Spleen (tissue), 11 donors: ENCODE measurements around the gene NUDT3. TPM values are rescaled to one million over a fixed set of nuclear protein-coding genes. Genes with fewer than 3 reads are reported as not detected.
"Not testable (repeated sequence)": the region's sequence is repeated elsewhere in the genome, so short reads cannot be mapped to it uniquely, and the experiment has no call there.

Experiments
- DNase-seq: peaks from one replicate; pipeline ENCODE4 v3.0.0-alpha.2; 2020
- H3K27ac ChIP-seq, 8 donors: fragments of 200-600 bp; sonication (generic) in 7 of 8; 1 replicate in 4 of 8; 2 replicates in 4 of 8; pipeline versions ENCODE4 v1.5.0 to v1.8.0; 2016 to 2021; ENCODE audit warnings: inconsistent platforms in 4 of 8, mild to moderate bottlenecking in 4 of 8, moderate library complexity in 1 of 8
- H3K27me3 ChIP-seq, 7 donors: fragments of 200-600 bp; sonication (generic) in 6 of 7; replicated peaks in 1 of 7; 1 replicate in 4 of 7; 2 replicates in 3 of 7; pipeline versions ENCODE4 v1.5.0 to v1.8.0; 2016 to 2021; ENCODE audit warnings: inconsistent platforms in 3 of 7, mild to moderate bottlenecking in 1 of 7
- H3K36me3 ChIP-seq, 6 donors: fragments of 200-600 bp; sonication (generic) in 5 of 6; 1 replicate in 4 of 6; 2 replicates in 2 of 6; pipeline versions ENCODE4 v1.5.0 to v1.8.0; 2016 to 2021; ENCODE audit warnings: inconsistent platforms in 2 of 6
- H3K4me1 ChIP-seq, 6 donors: fragments of 200-600 bp; sonication (generic) in 5 of 6; 1 replicate in 3 of 6; 2 replicates in 3 of 6; pipeline versions ENCODE4 v1.5.0 to v1.8.0; 2016 to 2021; ENCODE audit warnings: inconsistent platforms in 3 of 6
- H3K4me3 ChIP-seq, 8 donors: fragments of 200-600 bp; sonication (generic) in 7 of 8; 1 replicate in 4 of 8; 2 replicates in 4 of 8; pipeline versions ENCODE4 v1.5.0 to v1.8.0; 2016 to 2021; ENCODE audit warnings: inconsistent platforms in 4 of 8, mild to moderate bottlenecking in 4 of 8, moderate library complexity in 2 of 8
- H3K9me3 ChIP-seq, 8 donors: fragments of 200-600 bp; sonication (generic) in 7 of 8; 1 replicate in 4 of 8; 2 replicates in 4 of 8; pipeline versions ENCODE4 v1.5.0 to v1.8.0; 2016 to 2021; ENCODE audit warnings: inconsistent platforms in 4 of 8
- POLR2A ChIP-seq, 3 donors: fragments of 450-650 bp; IDR thresholded peaks; one replicate each; pipeline ENCODE4 v1.5.1; 2017; ENCODE audit warnings: antibody characterized with exemption in 3 of 3, mild to moderate bottlenecking in 1 of 3
- POLR2AphosphoS5 ChIP-seq, 3 donors: sonication (generic); formaldehyde crosslinking; IDR thresholded peaks; one replicate each; pipeline ENCODE4 v1.5.1; 2017; ENCODE audit warnings: antibody characterized with exemption in 3 of 3
- WGBS, 5 donors: extraction: QIAGEN DNeasy Blood & Tissue Kit in 3 of 5; methylation state at CpG; one replicate each; pipeline versions ENCODE4 v1.1.5 to v1.1.7; 2013 to 2018; 5-methylcytosine and 5-hydroxymethylcytosine counted together
- intact Hi-C: fragments of 100-400 bp; cut with DNase I; formaldehyde crosslinking; loops from one replicate; pipeline ENCODE4 v1.15.0; 2023; ENCODE audit warnings: low total_unique reads
- polyA plus RNA-seq, 3 donors: library from polyadenylated mRNA; stranded (reverse); fragments of 200-250 nt; gene quantifications; one replicate each; pipeline ENCODE4 v1.2.1, GENCODE V29; 2013
- total RNA-seq, 7 donors: library from RNA; depleted of rRNA in 3 of 7; stranded (reverse); fragments of >200 nt in 3 of 7; fragmentation: NEBNext Ultra II Directional in 4 of 7; extraction: Animal tissue kit (Norgen Biotek cat#: 25700) in 4 of 7; gene quantifications; one replicate each; pipeline versions ENCODE4 v1.1.0 to v1.2.1, GENCODE V29; 2016 to 2021
- TF ChIP-seq, protein P1 (sequence below), 11 experiments: fragments of 200-600 bp in 7 of 11; fragments of 450-650 bp in 4 of 11; sonication (generic) in 4 of 11; IDR thresholded peaks in 8 of 11; conservative IDR thresholded peaks in 3 of 11; 1 replicate in 7 of 11; 2 replicates in 4 of 11; pipeline versions ENCODE4 v1.4.0 to v1.8.0; 2016 to 2021; ENCODE audit warnings: antibody characterized with exemption in 11 of 11, inconsistent platforms in 4 of 11, mild to moderate bottlenecking in 1 of 11
- donor health status: healthy with polysubstance abuse.
- donor health status: DM: no; HTN: no; CAD: no; lungs with moderate emphysema.
- donor health status: DM: no; HTN: no; CAD: no.
- donor health status: Bipolar disorder and iron deficiency.
- donor health status: healthy.
- donor health status: DM: no; HTN: no; CAD: no.
- donor health status: DM: yes; HTN: yes; CAD: no.

NUDT3 gene
- total and polyA plus RNA-seq, 10 donors: 9.2 to 54.2 (median 37.8) TPM

DNA sequence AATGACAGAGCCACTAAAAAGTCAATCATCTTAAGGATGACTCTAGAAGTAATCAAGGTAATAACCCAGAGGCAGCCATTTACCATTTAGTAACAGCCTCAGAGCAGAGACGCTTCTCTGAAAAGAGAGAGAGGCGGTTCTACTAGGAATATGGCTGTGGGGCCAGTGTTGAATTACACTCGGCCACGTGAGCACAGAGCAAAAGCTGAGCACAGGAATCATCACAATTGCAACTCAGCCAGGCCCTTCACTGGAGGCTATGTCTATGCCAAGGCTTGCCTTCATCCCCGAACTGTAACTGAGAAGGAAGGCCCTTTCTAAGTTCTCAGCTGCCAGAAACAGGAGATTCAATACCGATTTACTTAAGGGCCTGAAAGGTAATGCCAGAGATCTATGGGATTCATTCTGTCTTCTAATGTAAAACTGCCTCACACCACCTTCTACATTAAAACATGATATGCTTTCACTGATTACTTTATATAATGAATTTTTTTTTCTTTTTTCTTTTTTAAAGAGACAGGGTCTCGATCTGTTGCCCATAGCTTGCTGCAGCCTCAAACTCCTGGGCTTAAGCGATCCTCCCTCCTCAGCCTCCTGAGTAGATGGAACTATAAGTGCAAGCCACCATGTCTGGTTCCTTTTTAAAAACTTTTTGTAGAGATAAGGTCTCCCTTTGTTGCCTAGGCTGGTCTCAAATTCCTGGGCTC, 67.6 kb downstream of the NUDT3 start:
- intact Hi-C loops: no loop called here
- 86 to 96% (median 93%) methylated on average over 8 of the region's 8 CpGs for WGBS, 5 donors
- no peaks in the 10 kb centered on the region for H3K9me3 ChIP-seq
- H3K27ac ChIP-seq: no peak overlapping the region
- TF ChIP-seq POLR2AphosphoS5 (IDR thresholded peaks at IDR 0.05) (no peak), POLR2A (IDR thresholded peaks at IDR 0.05) (no peak)
- TF ChIP-seq, protein P1, sequence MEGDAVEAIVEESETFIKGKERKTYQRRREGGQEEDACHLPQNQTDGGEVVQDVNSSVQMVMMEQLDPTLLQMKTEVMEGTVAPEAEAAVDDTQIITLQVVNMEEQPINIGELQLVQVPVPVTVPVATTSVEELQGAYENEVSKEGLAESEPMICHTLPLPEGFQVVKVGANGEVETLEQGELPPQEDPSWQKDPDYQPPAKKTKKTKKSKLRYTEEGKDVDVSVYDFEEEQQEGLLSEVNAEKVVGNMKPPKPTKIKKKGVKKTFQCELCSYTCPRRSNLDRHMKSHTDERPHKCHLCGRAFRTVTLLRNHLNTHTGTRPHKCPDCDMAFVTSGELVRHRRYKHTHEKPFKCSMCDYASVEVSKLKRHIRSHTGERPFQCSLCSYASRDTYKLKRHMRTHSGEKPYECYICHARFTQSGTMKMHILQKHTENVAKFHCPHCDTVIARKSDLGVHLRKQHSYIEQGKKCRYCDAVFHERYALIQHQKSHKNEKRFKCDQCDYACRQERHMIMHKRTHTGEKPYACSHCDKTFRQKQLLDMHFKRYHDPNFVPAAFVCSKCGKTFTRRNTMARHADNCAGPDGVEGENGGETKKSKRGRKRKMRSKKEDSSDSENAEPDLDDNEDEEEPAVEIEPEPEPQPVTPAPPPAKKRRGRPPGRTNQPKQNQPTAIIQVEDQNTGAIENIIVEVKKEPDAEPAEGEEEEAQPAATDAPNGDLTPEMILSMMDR (IDR thresholded peaks at IDR 0.05 in 8 of 11, conservative IDR thresholded peaks at IDR 0.05 in 3 of 11): no peak
- H3K4me3 ChIP-seq: no peak overlapping the region
- H3K27me3 ChIP-seq: no peaks in the 10 kb centered on the region
- no peak for DNase-seq
- H3K4me1 ChIP-seq: peaks cover 0 to 10% (median 0%) of the 10 kb centered on the region in 6 donors
- H3K36me3 ChIP-seq: peaks cover 0 to 29% (median 2%) of the 10 kb centered on the region in 6 donors

DNA sequence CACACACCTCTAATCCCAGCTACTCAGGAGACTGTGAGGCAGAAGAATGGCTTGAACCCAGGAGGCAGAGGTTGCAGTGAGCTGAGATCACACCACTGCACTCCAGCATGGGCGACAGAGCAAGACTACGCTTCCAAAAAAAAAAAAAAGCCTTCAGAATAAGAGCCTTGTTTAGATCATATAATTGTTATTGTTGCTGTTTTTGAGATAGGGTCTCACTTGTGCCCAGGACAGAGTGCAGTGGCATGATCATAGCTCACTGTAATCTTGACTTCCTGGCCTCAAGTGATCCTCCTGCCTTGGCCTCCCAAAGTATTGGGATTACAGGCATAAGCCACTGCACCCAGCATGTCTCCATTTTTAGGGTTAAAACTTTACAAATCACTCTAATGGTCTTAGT, 68.2 kb downstream of the NUDT3 start:
- H3K4me3 ChIP-seq, DNase-seq, H3K9me3 ChIP-seq, intact Hi-C loops, H3K27ac ChIP-seq, H3K27me3 ChIP-seq: not testable (repeated sequence)
- peaks cover 0 to 17% (median 2%) of the 10 kb centered on the region in 6 donors for H3K4me1 ChIP-seq
- H3K36me3 ChIP-seq: peaks cover 0 to 24% (median 2%) of the 10 kb centered on the region in 6 donors
- 84 to 96% (median 92%) methylated on average over 2 of the region's 2 CpGs; no CpG with 5 or more reads in 1 of the 5 donors for WGBS, 5 donors

DNA sequence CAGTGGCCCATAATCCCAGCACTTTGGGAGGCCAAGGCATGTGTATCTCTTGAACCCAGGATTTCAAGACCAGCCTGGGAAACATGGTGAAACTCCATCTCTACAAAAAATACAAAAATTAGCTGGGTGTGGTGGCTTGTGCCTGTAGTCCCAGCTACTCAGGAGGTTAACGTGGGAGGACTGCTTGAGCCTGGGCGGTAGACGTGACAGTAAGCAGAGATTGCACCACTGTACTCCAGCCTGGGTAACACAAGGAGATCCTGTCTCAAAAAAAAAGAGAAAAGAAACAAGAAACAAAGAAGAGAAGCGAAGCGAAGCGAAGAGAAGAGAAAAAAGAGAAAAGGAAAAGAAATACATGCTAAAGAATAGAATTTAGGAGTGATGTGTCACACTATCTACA, 69.2 kb downstream of the NUDT3 start:
- Histone ChIP-seq H3K27ac (no peak overlapping the region), H3K9me3 (no peaks in the 10 kb centered on the region), H3K36me3 (peaks cover 0 to 24% (median 2%) of the 10 kb centered on the region in 6 donors), H3K4me1 (peaks cover 9 to 26% (median 11%) of the 10 kb centered on the region in 6 donors), H3K27me3 (no peaks in the 10 kb centered on the region), H3K4me3 (no peak overlapping the region)
- 89 to 98% (median 94%) methylated on average over 6 of the region's 6 CpGs for WGBS, 5 donors
- intact Hi-C loops: no loop called here
- no peak for TF ChIP-seq POLR2AphosphoS5 (IDR thresholded peaks at IDR 0.05)
- no peak for DNase-seq

DNA sequence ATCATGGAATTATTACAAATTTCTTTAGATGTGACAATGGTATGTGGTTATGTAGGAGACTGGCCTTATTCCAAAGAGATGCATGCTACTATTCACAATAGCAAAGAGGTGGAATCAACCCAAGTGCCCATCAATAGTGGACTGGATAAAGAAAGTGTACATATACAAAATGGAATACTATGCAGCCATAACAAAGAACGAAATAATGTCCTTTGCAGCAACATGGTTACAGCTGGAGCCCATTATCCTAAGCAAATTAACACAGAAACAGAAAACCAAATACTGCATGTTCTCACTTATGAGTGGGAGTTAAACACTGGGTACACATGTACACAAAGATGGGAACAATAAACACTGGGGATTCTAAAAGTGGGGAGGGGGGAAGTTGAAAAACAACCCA, 69.7 kb downstream of the NUDT3 start:
- peaks cover 14 to 32% (median 17%) of the 10 kb centered on the region in 6 donors for H3K4me1 ChIP-seq
- DNase-seq: no peak
- H3K4me3 ChIP-seq: no peak overlapping the region
- H3K27me3 ChIP-seq: no peaks in the 10 kb centered on the region
- 92 to 100% (median 94%) methylated on average over 1 of the region's 1 CpG for WGBS, 5 donors
- intact Hi-C loops: no loop called here
- H3K36me3 ChIP-seq: peaks cover 0 to 23% (median 2%) of the 10 kb centered on the region in 6 donors
- TF ChIP-seq, protein P1 (IDR thresholded peaks at IDR 0.05 in 8 of 11, conservative IDR thresholded peaks at IDR 0.05 in 3 of 11): no peak
- TF ChIP-seq POLR2A (IDR thresholded peaks at IDR 0.05) (no peak), POLR2AphosphoS5 (IDR thresholded peaks at IDR 0.05) (no peak)
- no peaks in the 10 kb centered on the region for H3K9me3 ChIP-seq
- H3K27ac ChIP-seq: no peak overlapping the region

DNA sequence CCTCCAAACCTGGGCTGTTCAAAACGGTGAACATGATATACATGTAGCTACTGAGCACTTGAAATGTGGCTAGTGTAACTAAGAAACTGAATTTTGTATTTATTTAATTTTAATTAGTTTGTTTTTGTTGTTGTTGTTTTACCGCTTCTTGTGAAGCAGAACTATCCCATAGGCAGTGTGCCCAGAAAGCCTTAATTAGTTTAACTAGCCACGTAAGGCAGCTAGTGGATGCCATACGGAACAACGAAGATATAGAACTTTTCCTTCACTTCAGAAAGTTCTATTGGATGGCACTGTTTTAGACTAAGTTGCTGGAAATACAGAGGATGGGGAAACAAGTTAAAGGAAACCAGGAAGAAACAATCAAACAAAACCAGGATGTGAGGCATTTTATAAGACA, 70.6 kb downstream of the NUDT3 start:
- Histone ChIP-seq H3K4me3 (no peak overlapping the region), H3K36me3 (peaks cover 0 to 14% (median 0%) of the 10 kb centered on the region in 6 donors), H3K27me3 (no peaks in the 10 kb centered on the region), H3K27ac (no peak overlapping the region), H3K9me3 (no peaks in the 10 kb centered on the region), H3K4me1 (peaks cover 16 to 41% (median 25%) of the 10 kb centered on the region in 6 donors)
- 82 to 91% (median 88%) methylated on average over 5 of the region's 5 CpGs for WGBS, 5 donors
- DNase-seq: no peak
- TF ChIP-seq POLR2AphosphoS5 (IDR thresholded peaks at IDR 0.05) (no peak), POLR2A (IDR thresholded peaks at IDR 0.05) (no peak)
- TF ChIP-seq, protein P1 (IDR thresholded peaks at IDR 0.05 in 8 of 11, conservative IDR thresholded peaks at IDR 0.05 in 3 of 11): no peak
- intact Hi-C loops: no loop called here
